Liver (tissue), 9 donors: ENCODE results near the gene IRF6. TPM values are rescaled to one million over a fixed set of nuclear protein-coding genes. Genes with fewer than 3 reads are reported as not detected.

Experiments
- DNase-seq: peaks from one replicate; pipeline ENCODE4 v3.0.0-alpha.2; 2017; ENCODE audit warnings: low spot score
- H3K27ac ChIP-seq, 2 donors: one replicate each; pipeline ENCODE4 v1.7.0; 2013; ENCODE audit warnings: inconsistent platforms in 2 of 2, low read length in 2 of 2, control low read depth in 1 of 2, low read depth in 1 of 2, mild to moderate bottlenecking in 1 of 2
- H3K27me3 ChIP-seq, 4 donors: one replicate each; pipeline versions ENCODE4 v1.6.1 to v1.7.0; 2013; ENCODE audit warnings: low read length in 3 of 4, inconsistent platforms in 1 of 4, mild to moderate bottlenecking in 1 of 4, moderate library complexity in 1 of 4; ENCODE audit not compliant: control insufficient read depth in 4 of 4, insufficient read depth in 4 of 4
- H3K36me3 ChIP-seq, 4 donors: one replicate each; pipeline versions ENCODE4 v1.6.1 to v1.7.0; 2013; ENCODE audit warnings: low read length in 3 of 4, mild to moderate bottlenecking in 3 of 4, low read depth in 1 of 4, moderate library complexity in 1 of 4; ENCODE audit not compliant: control insufficient read depth in 4 of 4, insufficient read depth in 3 of 4
- H3K4me1 ChIP-seq, 4 donors: one replicate each; pipeline versions ENCODE4 v1.6.1 to v1.7.0; 2013; ENCODE audit warnings: low read length in 3 of 4, mild to moderate bottlenecking in 3 of 4, moderate library complexity in 1 of 4; ENCODE audit not compliant: control insufficient read depth in 4 of 4, insufficient read depth in 4 of 4
- H3K4me3 ChIP-seq, 3 donors: one replicate each; pipeline versions ENCODE4 v1.6.1 to v1.7.0; 2013; ENCODE audit warnings: low read length in 3 of 3, control low read depth in 1 of 3, low read depth in 1 of 3, mild to moderate bottlenecking in 1 of 3
- H3K9ac ChIP-seq, 2 donors: one replicate each; pipeline ENCODE4 v1.7.0; 2013; ENCODE audit warnings: low read length in 2 of 2, mild to moderate bottlenecking in 2 of 2, moderate library complexity in 2 of 2, control low read depth in 1 of 2, low read depth in 1 of 2
- H3K9me3 ChIP-seq, 4 donors: one replicate each; pipeline versions ENCODE4 v1.6.1 to v1.7.0; 2013; ENCODE audit warnings: low read length in 3 of 4; ENCODE audit not compliant: control insufficient read depth in 4 of 4
- FOXA1 ChIP-seq: IDR thresholded peaks from 2 replicates; pipeline ENCODE4 v1.6.1; 2016; ENCODE audit warnings: antibody characterized with exemption
- FOXA2 ChIP-seq: IDR thresholded peaks from 2 replicates; pipeline ENCODE4 v1.6.1; 2016; ENCODE audit warnings: antibody characterized with exemption
- GABPA ChIP-seq, 2 donors: IDR thresholded peaks in 1 of 2; conservative IDR thresholded peaks in 1 of 2; 2 replicates each; pipeline ENCODE4 v1.6.1; 2016; ENCODE audit warnings: antibody characterized with exemption in 2 of 2, mild to moderate bottlenecking in 1 of 2, moderate library complexity in 1 of 2
- HNF4A ChIP-seq, 2 donors: conservative IDR thresholded peaks; 2 replicates each; pipeline ENCODE4 v1.6.1; 2016; ENCODE audit warnings: antibody characterized with exemption in 2 of 2, mild to moderate bottlenecking in 2 of 2
- JUND ChIP-seq, 2 donors: IDR thresholded peaks; 2 replicates each; pipeline ENCODE4 v1.6.1; 2016; ENCODE audit warnings: antibody characterized with exemption in 2 of 2
- NR2F2 ChIP-seq: IDR thresholded peaks from 2 replicates; pipeline ENCODE4 v1.6.1; 2016; ENCODE audit warnings: antibody characterized with exemption
- RAD21 ChIP-seq, 2 donors: IDR thresholded peaks; 2 replicates each; pipeline ENCODE4 v1.6.1; 2016; ENCODE audit warnings: antibody characterized with exemption in 2 of 2, mild to moderate bottlenecking in 2 of 2
- YY1 ChIP-seq: IDR thresholded peaks from 2 replicates; pipeline ENCODE4 v1.6.1; 2016; ENCODE audit warnings: antibody characterized with exemption, mild to moderate bottlenecking
- WGBS: extraction: QIAGEN DNeasy Blood & Tissue Kit; methylation state at CpG from one replicate; pipeline ENCODE4 v1.1.7; 2013; 5-methylcytosine and 5-hydroxymethylcytosine counted together
- polyA plus RNA-seq, 2 donors: library from polyadenylated mRNA; stranded (reverse) in 1 of 2; unstranded in 1 of 2; fragments of 200-250 nt in 1 of 2; fragments of >200 nt in 1 of 2; fragmentation: Nextera tagmentation in 1 of 2; extraction: Ambion mirVana in 1 of 2; gene quantifications; one replicate each; pipeline versions ENCODE4 v1.2.1 to v1.2.3, GENCODE V29; 2013 to 2015
- total RNA-seq, 2 donors: library from RNA; depleted of rRNA; stranded (reverse); fragments of >200 nt; gene quantifications; one replicate each; pipeline ENCODE4 v1.2.3, GENCODE V29; 2014
- TF ChIP-seq, protein P1 (sequence below): IDR thresholded peaks from 2 replicates; pipeline ENCODE4 v1.6.1; 2016; ENCODE audit warnings: antibody characterized with exemption
- TF ChIP-seq, protein P2 (sequence below): IDR thresholded peaks from 2 replicates; pipeline ENCODE4 v1.6.1; 2016; ENCODE audit warnings: antibody characterized with exemption, mild to moderate bottlenecking
- TF ChIP-seq, protein P3 (sequence below): fragments of 150-350 bp; IDR thresholded peaks from 2 replicates; pipeline ENCODE4 v1.5.1; 2017; ENCODE audit warnings: improper control_type of control experiment, low read depth, low read length; ENCODE audit not compliant: missing input control
- donor health status: healthy.
- donor health status: healthy.
- donor health status: healthy.
- donor health status: healthy.
- donor health status: healthy.

IRF6 gene
- total and polyA plus RNA-seq, 4 donors: 0.51 to 29.3 (median 14.3) TPM

DNA sequence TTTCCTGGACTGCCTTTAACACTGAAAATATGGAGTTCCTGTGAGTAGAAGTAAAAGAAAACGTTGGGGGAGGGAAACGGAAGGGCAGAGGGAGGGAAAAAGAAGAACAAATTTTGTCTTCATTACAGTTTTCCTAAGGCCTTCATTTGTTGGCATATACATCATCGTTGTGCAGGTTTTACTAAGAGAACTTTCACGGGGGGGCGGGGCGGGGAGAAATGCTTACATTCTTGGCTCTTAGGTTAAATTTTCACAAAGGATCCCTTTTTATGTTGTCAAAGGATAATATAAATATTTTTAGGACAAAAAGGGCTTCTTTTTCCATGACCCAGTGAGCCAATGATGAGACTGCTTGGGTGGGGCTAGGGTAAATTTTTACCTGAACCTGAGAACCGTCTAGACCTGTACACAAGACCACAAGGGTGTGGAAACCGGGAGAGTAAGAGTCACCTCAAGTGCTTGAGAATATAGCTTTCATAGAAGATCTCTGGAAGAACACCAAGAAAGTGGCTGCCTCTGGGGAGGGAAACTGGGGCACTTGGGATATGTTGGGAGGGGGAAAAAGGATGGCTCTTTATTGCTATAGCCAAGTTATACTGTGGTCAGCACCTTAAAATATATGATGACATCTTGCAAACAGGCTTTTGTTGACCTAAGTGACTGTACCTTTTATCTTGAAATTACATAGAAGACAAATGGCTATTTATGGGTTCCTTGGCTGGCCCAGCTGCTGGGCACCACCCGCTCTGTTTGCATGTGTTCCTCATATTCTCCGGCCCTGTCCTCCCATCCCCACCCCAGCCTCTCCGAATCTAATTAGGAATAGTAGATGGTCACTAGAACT is 19.9 kb upstream of the IRF6 start:
- H3K4me1 ChIP-seq: peaks cover 0 to 11% (median 9%) of the 10 kb centered on the region in 4 donors
- H3K27me3 ChIP-seq: no peaks in the 10 kb centered on the region
- 78% methylated on average over 11 of the region's 11 CpGs for WGBS
- no peak for DNase-seq
- H3K4me3 ChIP-seq: no peak overlapping the region
- H3K9me3 ChIP-seq: no peaks in the 10 kb centered on the region
- H3K27ac ChIP-seq: no peak overlapping the region
- H3K9ac ChIP-seq: no peak overlapping the region
- H3K36me3 ChIP-seq: peaks cover 0 to 3% (median under 1%) of the 10 kb centered on the region in 4 donors
- no peak for TF ChIP-seq YY1
- TF ChIP-seq FOXA2: no peak
- no peak for TF ChIP-seq FOXA1
- TF ChIP-seq, protein P1, sequence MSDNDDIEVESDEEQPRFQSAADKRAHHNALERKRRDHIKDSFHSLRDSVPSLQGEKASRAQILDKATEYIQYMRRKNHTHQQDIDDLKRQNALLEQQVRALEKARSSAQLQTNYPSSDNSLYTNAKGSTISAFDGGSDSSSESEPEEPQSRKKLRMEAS: no peak
- TF ChIP-seq GABPA (IDR thresholded peaks at IDR 0.05 in 1 of 2, conservative IDR thresholded peaks at IDR 0.05 in 1 of 2): no peak

DNA sequence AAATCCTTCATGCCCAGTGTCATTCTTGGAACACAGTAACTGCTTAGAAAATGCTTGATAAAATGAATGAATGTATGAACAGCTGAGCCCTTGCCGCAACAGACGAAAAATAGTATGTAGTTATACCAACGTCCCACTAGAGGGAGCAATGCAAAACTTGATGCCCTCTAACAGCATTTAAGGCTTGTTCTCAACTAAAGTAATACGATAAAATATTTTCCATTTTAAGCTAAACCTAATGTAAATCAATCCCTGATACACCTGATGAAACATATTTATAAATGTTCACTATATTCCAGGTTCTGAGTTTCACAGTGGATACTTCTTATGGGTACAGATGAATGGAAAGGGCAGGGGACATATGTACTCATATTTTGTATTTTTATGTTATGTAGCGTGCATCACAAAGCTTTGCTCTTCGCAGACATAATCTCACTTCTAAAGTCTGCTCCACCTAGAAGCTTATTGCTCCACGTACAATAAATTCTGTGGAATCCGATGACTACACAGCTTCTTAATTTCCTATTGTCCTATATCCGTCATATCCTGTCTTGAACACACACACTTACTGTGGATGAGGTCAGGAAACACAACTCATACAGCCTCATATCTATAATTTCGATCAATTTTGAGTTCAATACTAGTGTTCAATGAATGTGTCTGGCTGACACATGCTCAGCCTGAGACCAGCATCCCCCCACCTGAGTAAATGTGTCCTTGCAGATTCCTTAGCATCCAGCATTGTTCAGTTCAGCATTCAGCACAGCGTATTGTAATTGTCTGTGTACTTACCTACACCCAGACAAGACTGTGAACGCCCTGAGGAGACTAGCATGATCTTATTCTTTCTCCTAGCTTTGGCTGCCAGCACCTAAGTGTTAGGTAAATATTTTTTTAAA is 17.4 kb upstream of the IRF6 start:
- H3K9me3 ChIP-seq: no peaks in the 10 kb centered on the region
- H3K9ac ChIP-seq: no peak overlapping the region
- DNase-seq: no peak

More for the DNA sequence above, 17.4 kb upstream of the IRF6 start:
- Histone ChIP-seq H3K4me3 (no peak overlapping the region), H3K27me3 (no peaks in the 10 kb centered on the region), H3K36me3 (no peaks in the 10 kb centered on the region), H3K27ac (no peak overlapping the region), H3K4me1 (peaks cover 0 to 4% (median 0%) of the 10 kb centered on the region in 4 donors)
- WGBS: 36% methylated on average over 12 of the region's 12 CpGs
- TF ChIP-seq FOXA1 (no peak), HNF4A (conservative IDR thresholded peaks at IDR 0.05) (no peak), NR2F2 (no peak), RAD21 (IDR thresholded peaks at IDR 0.05) (peak; percentile 63 to 81), JUND (IDR thresholded peaks at IDR 0.05) (no peak)
- TF ChIP-seq, protein P1: no peak
- TF ChIP-seq, protein P2, sequence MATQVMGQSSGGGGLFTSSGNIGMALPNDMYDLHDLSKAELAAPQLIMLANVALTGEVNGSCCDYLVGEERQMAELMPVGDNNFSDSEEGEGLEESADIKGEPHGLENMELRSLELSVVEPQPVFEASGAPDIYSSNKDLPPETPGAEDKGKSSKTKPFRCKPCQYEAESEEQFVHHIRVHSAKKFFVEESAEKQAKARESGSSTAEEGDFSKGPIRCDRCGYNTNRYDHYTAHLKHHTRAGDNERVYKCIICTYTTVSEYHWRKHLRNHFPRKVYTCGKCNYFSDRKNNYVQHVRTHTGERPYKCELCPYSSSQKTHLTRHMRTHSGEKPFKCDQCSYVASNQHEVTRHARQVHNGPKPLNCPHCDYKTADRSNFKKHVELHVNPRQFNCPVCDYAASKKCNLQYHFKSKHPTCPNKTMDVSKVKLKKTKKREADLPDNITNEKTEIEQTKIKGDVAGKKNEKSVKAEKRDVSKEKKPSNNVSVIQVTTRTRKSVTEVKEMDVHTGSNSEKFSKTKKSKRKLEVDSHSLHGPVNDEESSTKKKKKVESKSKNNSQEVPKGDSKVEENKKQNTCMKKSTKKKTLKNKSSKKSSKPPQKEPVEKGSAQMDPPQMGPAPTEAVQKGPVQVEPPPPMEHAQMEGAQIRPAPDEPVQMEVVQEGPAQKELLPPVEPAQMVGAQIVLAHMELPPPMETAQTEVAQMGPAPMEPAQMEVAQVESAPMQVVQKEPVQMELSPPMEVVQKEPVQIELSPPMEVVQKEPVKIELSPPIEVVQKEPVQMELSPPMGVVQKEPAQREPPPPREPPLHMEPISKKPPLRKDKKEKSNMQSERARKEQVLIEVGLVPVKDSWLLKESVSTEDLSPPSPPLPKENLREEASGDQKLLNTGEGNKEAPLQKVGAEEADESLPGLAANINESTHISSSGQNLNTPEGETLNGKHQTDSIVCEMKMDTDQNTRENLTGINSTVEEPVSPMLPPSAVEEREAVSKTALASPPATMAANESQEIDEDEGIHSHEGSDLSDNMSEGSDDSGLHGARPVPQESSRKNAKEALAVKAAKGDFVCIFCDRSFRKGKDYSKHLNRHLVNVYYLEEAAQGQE: no peak
- TF ChIP-seq, protein P3, sequence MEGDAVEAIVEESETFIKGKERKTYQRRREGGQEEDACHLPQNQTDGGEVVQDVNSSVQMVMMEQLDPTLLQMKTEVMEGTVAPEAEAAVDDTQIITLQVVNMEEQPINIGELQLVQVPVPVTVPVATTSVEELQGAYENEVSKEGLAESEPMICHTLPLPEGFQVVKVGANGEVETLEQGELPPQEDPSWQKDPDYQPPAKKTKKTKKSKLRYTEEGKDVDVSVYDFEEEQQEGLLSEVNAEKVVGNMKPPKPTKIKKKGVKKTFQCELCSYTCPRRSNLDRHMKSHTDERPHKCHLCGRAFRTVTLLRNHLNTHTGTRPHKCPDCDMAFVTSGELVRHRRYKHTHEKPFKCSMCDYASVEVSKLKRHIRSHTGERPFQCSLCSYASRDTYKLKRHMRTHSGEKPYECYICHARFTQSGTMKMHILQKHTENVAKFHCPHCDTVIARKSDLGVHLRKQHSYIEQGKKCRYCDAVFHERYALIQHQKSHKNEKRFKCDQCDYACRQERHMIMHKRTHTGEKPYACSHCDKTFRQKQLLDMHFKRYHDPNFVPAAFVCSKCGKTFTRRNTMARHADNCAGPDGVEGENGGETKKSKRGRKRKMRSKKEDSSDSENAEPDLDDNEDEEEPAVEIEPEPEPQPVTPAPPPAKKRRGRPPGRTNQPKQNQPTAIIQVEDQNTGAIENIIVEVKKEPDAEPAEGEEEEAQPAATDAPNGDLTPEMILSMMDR: peak; percentile 55
